Left kidney (tissue), 2 donors: ENCODE measurements around the gene UBXN6. TPM values are rescaled to one million over a fixed set of nuclear protein-coding genes. Genes with fewer than 3 reads are reported as not detected.

Experiments
- DNase-seq: peaks from one replicate; pipeline ENCODE4 v3.0.0-alpha.2; 2013
- polyA plus RNA-seq: library from polyadenylated mRNA; unstranded; fragments of 120-200 nt; gene quantifications from one replicate; pipeline ENCODE4 v1.2.1, GENCODE V29; 2013; ENCODE audit not compliant: insufficient read length

Gene UBXN6
- polyA plus RNA-seq, 1 donor = 90.3 TPM

- no peak for DNase-seq
Measured at GRCh38 chr19:4495471-4495870, 37.9 kb upstream of the UBXN6 start.

- no peak for DNase-seq
Measured at GRCh38 chr19:4494691-4495064, 37.1 kb upstream of the UBXN6 start.

- no peak for DNase-seq
Measured at GRCh38 chr19:4493929-4494690, 36.5 kb upstream of the UBXN6 start.

- no peak for DNase-seq
Measured at GRCh38 chr19:4493104-4493928, 35.7 kb upstream of the UBXN6 start.

GRCh38 chr19:4492337-4493103, 34.9 kb upstream of the UBXN6 start:
- no peak for DNase-seq

- no peak for DNase-seq
Measured at GRCh38 chr19:4491446-4491845, 33.9 kb upstream of the UBXN6 start.

- no peak for DNase-seq
Measured at GRCh38 chr19:4488496-4488895, 30.9 kb upstream of the UBXN6 start.

GRCh38 chr19:4487572-4487971, 30.0 kb upstream of the UBXN6 start:
- DNase-seq = no peak

- DNase-seq = no peak
Measured at GRCh38 chr19:4483385-4483784, 25.8 kb upstream of the UBXN6 start.

- DNase-seq = no peak
Measured at GRCh38 chr19:4482721-4483364, 25.2 kb upstream of the UBXN6 start.

- no peak for DNase-seq
Measured at GRCh38 chr19:4477034-4477801, 19.6 kb upstream of the UBXN6 start.

- DNase-seq = peak; percentile 52
Measured at GRCh38 chr19:4474514-4475022, 17.0 kb upstream of the UBXN6 start.

- no peak for DNase-seq
Measured at GRCh38 chr19:4473763-4474513, 16.3 kb upstream of the UBXN6 start.

- no peak for DNase-seq
Measured at GRCh38 chr19:4473011-4473762, 15.6 kb upstream of the UBXN6 start.

GRCh38 chr19:4472174-4472974, 14.8 kb upstream of the UBXN6 start, which contains the start of gene HDGFL2:
Gene HDGFL2 (plus strand): TSS chr19:4472297. CDS start chr19:4472351, 54 bp downstream.
- DNase-seq = no peak

- DNase-seq = peak; percentile 100
Measured at GRCh38 chr19:4471403-4472173, 14.0 kb upstream of the UBXN6 start.

GRCh38 chr19:4467835-4468234, 10.2 kb upstream of the UBXN6 start:
- no peak for DNase-seq
